Measurements from ENCODE around the gene NEURL1B. TPM values are rescaled to one million over a fixed set of nuclear protein-coding genes. Genes with fewer than 3 reads are reported as not detected.

NEURL1B gene
- total RNA-seq, result 0.86 and 1.3 TPM in 2 replicates

GRCh38 chr5:172640822-172641358, at the start of gene NEURL1B:
Gene NEURL1B (plus strand): TSS chr5:172641263. CDS start chr5:172641407, 144 bp downstream.

Other genes starting within 250 kb of the NEURL1B start
- gene SH3PXD2B, start 186.7 kb upstream of the NEURL1B start, total RNA-seq, result 14.8 and 22.6 TPM in 2 replicates
- gene DUSP1, start 129.9 kb downstream of the NEURL1B start, total RNA-seq, result 28.9 and 82.0 TPM in 2 replicates
- gene ERGIC1, start 193.0 kb downstream of the NEURL1B start, total RNA-seq, result 74.6 and 87.1 TPM in 2 replicates